Retina (tissue), 1 donor: Measurements from ENCODE around the gene DOCK4.
A peak's percentile ranks its signal among the peaks of the same experiment; 100 is the strongest.

Source experiments
- DNase-seq: peaks from one replicate; pipeline ENCODE4 v3.0.0-alpha.2; 2016

The DOCK4 gene

DNA sequence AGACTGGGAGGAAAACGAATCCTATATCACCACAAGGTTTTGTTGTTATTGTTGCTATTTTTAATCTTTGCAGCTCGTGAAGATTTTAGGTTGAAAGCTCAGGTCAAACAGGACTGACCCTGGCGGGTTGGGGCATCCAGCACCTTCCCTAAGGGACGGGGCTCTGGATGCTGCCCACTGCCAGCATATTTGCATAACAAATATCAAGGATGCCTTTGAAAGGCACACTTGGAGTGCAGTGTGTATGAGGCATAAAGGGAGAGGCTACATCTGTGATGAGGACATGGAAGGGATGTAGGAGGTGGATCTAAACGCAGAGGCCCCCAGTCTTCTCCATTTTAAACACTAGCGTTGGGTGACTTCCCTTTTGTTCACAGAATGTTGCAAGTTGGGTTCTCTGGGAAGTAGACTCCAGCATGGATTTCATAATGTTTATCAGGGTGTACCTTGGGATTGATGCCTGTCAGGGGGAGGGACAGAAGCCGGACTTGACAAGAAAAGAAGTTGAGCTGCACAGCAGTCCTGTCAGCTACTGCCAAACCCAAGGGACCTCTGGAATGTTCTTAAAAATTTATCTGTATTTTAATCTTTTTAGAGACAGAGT is 462.9 kb downstream of the DOCK4 start:
- DNase-seq, result no peak

DNA sequence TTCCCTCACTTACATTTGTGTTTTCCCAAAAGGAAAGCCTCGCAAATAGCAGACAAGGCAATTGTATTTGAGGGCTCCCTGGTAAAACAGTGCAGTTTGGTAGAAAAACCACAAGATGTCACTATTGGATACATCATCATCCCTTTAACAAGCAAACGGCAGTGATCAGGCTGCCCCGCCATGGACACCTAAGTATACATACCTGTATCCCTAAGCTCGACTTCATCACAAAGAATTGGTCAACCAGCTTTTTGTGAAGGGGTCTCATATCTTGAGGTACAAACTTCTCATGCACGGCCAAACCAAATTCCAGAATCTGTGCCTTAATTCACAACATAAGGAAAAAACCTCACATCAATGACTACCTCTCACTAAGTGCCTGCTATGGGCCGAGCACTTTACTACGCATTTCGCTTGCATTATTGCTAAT is 464.4 kb downstream of the DOCK4 start:
- peak; percentile 73 for DNase-seq

DNA sequence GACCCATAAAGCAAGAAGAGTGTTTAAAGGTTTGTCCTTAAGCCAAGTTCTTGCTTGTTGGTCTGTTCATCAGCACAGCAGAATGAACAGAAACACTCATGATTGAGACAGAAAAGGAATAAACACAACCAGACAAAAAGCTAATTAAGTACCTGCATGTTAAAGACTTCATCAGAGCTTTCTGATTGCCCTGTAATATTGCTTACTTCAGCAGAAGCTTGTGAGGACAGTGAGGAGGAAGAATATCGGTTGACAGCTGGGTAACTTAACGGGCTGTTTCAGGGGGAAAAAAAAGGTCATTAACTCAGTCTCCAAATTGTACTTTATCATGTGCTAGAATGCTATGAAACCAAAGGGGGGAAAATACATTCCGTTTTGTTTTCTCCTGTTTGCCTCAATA is 465.3 kb downstream of the DOCK4 start:
- no peak for DNase-seq

DNA sequence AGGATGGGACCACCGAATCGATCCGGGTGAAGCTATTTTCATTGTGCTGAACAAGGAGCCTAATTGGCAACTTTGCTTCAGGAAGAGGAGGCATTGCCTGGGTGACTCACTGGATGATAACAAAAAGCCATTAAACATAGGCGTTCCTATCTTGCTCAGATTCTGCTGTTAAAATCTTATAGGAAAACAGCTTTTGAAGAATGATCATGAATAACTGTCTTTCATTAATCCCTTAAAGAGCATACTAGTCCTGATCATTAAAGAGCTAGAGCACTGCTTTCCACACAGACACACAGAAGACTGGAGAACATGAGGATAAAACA is 469.7 kb downstream of the DOCK4 start:
- no peak for DNase-seq

DNA sequence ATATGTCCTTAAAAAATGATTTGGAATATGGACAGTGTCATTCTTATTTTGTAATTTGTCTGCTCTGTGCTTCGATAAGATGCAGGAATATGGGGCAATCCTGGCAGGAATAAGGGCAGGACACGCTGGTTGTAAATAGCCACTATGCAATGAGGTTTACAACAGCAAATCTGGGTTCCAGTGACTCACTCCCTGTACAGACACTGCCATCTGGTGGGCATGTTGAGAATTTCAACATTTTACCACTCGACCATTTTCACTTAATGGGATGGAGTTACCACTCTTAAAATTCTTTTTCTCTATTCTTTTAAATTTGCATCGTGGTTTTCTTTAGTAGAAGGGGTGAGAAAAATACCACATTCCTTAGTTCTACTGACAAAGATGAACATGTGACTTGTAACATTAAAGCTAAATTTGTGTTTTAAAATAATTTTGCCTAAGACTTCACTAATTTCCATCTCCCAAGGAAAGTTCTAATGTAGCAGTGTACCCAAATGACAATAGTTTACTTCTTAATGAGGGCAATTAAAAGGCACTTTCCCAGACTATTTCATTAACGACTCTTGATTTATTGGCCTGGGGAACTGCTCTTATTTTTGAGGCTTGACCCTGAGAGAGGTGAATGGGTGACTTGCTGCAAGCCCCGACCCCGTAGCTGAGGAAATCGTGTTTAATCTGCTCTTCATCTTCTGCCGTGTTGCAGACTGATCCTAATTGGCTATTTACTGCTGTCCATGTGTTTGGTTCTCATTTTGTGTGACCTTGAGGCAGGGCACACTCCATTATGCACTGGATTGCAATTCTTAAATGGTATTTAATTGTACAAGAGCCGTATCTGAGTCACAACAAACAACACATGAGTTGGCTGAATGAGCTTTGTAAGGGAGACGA is 470.3 kb downstream of the DOCK4 start:
- peak; percentile 76 for DNase-seq

DNA sequence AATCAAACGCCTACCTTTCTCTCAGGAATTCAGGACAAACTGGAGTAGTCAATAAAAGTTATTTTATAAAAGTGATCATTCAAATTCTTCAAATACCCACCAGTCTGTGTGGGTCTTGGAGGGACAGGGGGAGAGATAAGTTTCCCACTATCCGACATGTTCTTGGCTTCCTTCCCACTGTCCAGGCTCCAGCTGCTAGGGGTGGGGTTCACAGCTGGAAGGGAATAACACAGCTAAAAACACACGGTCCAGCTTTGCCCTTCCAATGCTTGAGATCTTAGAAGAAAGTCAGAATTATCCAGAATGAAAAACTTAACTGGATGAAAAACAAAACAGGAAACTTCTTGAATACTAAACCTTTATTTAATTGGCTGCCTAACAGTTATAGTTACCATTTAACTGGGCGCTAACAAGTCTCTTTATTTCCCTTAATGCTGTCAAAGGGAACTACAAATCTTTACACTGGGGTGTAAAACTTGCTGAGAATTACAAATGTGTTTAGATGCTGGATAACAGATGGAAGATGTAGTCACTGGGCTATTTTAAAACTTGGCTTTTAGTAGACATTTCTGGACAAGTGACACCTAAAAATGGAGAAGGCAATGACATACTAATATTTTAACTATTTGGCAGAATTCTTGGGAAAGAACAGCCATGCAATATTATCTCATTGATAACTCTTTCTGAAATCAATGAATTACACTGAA is 471.1 kb downstream of the DOCK4 start:
- DNase-seq, result no peak

DNA sequence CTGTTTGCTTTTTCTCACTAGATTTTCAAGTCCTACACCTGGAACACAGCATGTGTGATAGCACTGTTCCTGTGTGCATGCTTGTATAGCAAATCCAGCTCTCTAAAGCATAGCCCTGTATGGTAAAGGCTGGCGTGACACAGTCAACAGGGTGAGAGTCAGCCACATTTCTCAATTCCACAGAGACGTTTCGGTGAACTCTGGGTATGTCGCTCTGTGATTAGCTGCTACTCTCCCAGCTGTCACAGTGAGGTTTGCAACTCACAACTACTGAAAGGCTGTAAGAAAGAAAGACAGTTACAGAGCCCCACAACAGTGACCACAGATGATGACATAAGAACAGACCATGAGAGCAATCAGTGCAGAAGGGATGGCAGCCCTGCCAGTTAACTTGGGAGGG is 473.3 kb downstream of the DOCK4 start:
- DNase-seq, result no peak

DNA sequence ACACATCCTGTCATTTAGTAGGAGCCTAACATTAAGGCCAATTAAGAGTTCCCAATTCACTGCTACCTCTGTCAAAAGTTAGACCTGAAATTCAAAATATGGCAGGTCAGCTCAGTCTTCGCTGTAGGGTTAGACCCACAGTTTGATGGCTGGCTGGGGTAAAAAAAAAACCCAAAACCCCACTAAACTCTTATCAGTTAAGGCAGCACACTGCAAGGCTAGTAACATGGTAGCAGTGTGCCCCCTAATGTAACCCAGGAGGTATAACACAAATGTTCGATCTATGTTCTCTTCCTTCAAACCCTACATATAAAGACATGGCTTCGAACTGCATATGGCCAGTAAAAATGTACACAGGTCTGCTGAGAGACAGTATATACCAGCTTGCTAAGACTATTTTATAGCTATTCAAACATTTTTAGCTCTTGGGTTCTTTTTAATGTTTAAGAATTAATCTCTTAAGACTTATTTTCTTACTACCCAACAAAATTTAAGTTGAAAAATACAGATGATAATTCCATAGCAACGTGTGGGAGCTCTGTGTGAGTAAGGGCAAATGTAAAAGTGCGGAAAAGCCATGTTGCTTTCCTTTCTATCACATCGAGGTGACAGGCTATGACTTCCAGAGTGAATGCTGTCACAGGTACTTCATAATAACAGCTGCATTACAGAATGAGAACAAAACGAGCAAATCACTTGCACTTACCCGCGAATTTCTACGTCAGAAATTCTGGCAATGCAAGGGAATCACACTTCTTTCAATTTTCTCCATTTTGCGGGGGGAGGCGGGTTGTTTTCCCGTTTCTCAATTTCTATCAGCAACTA is 475.5 kb downstream of the DOCK4 start:
- peak; percentile 43 for DNase-seq

DNA sequence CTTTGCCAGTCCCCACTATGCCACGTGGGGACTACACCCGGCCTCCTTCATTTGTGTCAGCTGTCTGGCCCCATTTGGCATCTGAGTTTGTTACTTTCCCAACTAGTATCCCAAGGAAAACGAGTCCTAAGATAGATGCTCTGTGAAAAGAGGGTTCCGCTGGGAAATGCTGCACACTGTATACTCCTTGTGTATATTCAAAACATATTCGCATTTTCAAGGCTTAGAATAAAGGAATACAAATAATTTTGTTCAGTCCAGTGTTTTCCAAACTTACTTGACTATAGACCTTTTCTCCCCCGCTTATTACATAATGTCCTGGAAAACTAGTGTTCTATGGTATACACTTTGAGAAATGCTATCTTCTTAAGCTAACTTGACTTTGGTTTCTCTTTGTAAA is 476.1 kb downstream of the DOCK4 start:
- DNase-seq, result no peak

DNA sequence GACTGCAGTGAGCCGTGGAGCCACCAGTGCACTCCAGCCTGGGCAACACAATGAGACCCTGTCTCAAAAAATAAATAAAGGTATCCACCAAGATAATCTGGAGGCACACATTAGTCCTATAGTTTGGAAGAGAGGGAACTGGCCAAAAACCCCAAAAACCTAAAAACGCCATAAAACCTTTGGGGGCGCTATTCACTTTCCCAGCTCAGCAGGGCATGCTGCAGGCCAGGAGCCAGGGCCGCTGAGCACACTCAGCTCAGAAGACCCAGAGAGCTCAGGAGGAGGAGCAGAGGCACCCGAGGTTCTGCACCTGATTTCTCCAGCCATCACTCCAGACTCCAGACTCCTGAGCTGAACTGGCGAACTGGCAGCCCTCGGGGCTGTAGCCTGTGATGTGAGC is 476.7 kb downstream of the DOCK4 start:
- DNase-seq, result no peak

DNA sequence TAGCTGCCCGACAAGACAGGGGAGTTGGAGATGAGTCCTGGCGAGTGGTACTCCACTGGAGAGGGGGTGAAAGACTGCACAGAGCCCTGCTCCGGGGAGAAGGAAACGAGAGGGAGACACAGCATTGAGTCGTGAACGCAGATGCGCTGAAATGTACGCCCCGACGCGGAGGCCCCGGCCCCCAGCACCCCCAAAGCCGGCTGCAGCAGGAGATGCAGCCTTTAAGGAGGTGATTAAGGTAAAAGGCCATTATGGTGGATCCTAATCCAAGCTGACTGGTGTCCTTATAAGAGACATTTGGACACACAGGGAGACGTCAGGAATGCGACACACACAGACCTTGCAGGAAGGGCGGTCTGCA is 477.6 kb downstream of the DOCK4 start:
- DNase-seq, result no peak

DNA sequence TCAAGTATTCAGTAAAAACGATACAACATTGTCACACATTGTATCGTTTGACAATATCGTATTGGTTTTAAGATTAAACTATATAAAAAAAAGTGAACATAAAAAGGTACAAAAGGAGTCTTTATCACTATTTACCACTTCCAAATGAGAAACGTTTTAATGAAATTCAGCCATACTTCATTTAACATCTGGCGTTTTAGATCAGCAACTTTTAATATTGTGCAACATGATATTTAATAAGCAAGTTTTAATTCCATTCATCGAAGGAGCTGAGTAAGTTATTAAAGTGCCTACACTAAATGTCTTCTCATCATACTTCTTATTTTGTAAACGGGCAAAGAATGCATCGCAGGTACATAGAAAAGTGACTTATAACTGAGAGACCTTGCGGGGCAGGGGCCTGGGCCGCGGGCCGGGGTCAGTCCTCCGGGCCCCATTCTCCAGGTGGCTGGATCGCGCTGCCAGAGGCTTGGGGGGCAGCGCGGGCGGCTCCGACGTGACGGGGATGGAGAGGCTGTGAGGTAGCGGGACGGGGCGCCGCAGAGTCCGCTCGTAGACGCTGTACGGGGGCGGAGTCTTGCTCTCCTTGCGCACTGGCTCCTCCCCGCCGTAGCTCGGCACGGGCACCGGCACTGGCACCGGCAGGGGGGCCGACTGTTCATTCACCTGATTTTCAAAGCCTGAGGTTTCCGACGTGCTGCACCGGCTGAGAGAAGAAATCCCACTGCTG is 478.1 kb downstream of the DOCK4 start:
- DNase-seq, result peak; percentile 60

DNA sequence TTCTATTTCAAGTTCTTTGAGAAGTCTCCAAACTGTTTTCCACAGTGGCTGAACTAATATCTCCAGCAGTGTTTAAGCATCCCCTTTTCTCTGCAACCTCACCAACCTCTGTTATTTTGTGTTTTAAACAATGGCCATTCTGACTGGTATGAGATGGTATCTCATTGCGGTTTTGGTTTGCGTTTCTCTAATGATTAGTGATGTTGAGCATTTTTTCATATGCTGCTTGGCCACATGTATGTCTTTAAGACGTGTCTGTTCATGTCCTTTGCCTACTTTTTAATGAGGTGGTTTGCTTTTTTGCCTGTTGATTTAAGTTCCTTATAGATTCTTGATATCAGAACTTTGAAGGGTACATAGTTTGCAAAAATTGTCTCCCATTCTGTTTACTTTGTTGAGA is 487.3 kb downstream of the DOCK4 start:
- DNase-seq, result no peak

DNA sequence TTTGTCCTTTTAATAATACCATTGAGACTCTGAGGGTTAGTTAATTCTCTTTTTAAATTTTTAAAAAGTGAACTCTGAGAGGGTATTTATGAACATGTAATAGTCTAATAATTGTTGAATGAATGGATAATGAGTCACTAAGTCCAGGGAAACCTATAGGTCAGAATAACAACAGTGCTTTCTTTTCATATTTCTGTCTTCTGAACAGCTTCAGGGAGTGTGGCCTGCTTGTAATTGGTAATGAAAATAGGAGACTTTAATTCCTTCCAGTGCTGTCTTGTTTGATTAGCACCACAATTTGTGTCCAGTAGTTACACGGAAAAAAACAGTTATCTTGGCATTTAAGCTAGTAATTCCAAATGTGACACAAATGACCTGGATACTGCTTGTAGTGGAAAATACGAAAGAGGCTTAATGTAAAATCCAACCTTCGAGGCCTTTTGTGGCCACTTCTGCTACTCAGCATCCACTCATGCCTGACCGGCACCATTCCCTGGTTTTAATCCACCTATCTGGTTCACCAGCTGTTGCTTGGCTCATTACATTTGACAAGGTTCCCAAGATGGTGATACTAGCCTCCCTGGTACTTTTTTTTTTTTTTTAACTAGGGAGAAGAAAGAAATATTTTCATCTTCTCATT is 494.7 kb downstream of the DOCK4 start:
- peak; percentile 49 for DNase-seq

DNA sequence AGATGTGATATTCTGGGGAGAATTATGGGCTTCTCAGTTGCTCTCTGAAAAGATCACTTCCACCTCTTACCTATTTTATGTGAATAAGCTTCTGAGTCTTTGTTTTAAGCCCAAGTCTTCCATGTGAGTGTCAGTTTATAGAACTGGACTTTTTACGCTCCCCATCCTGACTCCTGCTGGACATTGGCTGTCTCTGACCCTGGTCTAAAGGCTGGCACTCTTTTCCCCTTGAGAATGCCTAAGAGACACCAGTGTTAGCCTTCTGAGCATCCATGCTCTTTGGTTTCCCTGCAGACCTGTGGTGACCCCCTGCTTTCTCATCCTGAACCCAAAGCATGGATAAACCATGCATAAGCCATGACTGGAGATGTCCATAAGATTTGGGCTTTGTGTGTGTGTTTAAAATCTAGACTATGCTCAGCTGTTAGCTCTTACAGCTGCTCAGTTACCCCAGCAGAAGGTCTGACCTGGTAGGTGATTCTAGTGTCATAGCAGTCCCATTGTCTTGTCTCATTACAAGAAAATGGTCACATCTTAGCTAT is 495.3 kb downstream of the DOCK4 start:
- DNase-seq, result no peak

DNA sequence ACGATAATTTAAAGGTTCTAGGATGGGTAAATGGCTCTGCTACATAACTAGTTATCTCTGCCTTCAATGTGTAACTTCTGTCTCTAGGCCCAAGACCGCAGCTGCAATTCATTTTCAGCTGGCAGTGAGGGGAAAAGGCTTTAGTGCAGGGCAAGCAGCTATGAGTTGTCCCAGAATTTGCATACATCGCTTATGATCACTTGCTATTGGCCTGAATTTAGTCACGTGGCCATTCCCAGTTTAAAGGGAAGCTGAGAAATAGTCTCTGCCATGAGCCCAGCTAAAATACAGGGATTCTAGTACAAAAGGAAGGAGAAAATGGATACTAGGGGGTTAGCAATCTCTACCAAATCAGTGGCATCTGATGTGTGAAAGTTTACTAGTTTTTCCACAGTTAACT is 498.1 kb downstream of the DOCK4 start:
- no peak for DNase-seq

DNA sequence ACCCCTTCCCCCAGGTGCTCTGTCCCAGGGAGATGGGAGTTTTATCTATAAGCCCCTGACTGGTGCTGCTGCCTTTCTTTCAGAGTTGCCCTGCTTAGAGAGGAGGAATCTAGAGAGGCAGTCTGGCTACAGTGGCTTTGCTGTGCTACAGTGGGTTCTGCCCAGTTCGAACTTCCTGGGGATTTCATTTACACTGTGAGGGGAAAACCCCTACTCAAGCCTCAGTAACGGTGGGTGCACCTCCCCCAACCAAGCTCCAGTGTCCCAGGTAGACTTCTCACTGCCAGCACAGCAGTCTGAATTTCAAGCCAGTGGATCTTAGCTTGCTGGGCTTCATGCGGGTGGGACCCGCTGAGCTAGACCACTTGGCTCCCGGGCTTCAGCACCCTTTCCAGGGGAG is 500.4 kb downstream of the DOCK4 start:
- no peak for DNase-seq

DNA sequence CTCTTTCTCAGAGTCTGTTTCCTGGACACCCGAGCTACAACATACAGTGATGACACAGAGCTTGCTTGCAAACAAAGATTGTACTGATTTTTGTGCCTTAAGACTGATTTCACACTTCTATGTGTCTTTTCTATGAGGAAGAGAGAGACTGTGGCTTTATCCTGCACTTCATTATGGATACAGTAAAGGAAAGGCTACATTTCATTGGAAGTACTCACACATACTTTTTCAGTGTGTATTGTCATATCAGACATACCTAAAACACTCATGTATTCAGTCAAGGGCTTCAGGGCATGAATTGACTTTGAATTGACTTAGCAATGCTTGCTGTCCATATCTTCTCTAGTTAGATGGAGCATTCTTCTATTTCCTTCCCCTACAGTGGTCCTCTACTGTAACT is 508.4 kb downstream of the DOCK4 start:
- no peak for DNase-seq

DNA sequence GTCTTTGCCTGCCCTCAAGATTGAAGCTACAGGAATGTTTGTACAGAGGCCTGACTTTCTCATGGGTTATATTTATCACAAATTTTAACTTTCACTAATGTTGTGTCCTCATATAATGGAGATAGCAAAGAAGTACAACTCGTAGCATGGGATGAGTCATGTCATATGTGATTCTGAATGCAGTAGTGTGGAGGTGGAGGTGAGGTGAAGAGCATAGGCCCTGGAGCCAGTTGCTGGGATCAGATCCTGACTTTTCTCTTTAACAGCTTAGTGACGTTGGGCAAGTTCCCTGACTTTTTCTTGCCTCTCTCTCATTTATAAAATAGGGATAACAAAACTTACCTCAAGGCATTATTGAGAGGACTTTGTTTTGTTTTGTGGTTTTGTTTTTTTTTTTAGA is 511.8 kb downstream of the DOCK4 start:
- no peak for DNase-seq

DNA sequence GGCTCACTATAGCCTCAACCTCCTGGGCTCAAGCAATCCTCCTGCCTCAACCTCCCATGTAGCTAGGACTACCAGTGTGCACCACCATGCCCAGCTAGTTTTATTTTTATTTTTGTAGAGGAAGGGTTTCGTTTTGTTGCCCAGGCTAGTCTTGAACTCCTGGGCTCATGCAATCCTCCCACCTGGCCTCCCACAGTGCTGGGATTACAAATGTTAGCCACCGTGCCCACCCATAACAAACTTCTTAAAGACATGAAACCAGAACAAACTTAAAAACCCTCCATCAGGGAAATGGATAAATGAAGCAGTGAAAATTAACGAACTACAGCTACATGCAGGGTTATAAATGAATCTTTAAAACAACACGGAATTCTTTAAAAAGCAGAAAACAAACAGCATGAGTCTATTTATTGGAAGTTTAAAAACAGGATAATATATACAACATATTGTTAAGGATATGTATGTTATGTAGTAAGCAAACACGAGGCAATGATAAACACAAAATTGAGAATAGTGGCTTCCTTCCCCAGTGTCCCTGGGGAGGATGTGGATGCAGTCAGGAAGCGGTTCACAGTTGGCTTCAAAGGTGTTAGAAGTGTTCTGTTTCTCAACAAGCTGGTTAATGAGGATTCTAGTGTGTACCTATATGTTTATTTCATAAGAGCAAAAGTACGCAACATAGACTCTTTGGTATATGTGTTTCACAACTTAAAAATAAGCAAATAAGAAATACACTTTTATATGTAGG is 515.7 kb downstream of the DOCK4 start:
- no peak for DNase-seq

DNA sequence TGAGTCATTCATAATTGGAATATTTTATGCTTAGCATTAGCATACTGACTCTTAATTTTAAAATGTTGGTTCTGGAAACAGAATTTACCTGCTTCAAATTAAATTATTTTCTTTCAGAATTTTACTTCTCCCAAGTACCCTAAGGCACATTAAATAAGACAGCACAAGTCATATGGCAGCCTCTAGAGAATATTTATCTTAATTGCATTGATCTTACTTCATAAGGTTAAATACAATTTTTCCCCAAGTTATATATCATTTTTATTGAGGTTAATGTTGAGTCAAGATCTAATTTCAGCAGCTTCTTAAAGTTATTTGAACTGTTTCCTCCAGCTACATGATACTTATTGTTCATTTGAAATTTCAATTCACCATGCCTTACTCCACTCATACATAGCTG is 520.9 kb downstream of the DOCK4 start:
- no peak for DNase-seq
